LNCAP (cell line): Measurements from ENCODE around the gene DUOXA2.

Experiments used
- TF ChIP-seq, protein P1 (sequence below): fragments of 450-650 bp; IDR thresholded peaks from 2 replicates; pipeline ENCODE4 v1.5.1; 2017; ENCODE audit warnings: mild to moderate bottlenecking

Gene DUOXA2

DNA sequence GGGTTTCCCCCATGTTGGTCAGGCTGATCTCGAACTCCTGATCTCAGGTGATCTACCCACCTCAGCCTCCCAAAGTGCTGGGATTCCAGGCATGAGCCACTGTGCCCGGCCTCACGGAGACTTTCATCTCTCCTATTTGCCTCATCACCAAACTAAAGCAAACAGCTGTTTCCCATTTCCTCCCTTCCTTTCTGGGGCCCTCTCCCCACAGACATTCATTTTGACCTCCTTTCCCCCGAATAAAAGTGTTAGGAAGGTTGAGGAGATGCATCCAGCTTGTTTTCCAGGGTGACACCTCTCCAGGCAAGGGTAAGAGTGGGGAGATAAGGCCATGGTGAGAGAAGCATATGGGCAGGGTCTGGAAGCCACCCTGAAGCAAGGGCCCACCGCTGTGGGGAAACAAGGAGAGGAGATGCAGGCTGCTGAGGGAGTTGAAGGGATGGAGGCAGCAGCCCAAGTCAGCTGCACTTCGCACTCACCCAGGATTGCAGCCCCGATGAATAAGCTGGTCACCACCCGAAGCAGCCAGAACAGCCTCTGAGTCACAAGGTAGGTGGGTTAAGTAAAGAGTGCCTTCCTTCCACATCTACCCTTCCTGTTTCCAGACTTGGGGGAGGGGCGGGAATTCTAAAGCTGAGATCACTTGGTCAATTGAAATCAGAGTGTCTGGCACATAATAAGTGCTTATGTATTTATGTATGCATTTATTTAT, 7.7 kb downstream of the DUOXA2 start:
- TF ChIP-seq, protein P1, sequence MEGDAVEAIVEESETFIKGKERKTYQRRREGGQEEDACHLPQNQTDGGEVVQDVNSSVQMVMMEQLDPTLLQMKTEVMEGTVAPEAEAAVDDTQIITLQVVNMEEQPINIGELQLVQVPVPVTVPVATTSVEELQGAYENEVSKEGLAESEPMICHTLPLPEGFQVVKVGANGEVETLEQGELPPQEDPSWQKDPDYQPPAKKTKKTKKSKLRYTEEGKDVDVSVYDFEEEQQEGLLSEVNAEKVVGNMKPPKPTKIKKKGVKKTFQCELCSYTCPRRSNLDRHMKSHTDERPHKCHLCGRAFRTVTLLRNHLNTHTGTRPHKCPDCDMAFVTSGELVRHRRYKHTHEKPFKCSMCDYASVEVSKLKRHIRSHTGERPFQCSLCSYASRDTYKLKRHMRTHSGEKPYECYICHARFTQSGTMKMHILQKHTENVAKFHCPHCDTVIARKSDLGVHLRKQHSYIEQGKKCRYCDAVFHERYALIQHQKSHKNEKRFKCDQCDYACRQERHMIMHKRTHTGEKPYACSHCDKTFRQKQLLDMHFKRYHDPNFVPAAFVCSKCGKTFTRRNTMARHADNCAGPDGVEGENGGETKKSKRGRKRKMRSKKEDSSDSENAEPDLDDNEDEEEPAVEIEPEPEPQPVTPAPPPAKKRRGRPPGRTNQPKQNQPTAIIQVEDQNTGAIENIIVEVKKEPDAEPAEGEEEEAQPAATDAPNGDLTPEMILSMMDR = no peak

DNA sequence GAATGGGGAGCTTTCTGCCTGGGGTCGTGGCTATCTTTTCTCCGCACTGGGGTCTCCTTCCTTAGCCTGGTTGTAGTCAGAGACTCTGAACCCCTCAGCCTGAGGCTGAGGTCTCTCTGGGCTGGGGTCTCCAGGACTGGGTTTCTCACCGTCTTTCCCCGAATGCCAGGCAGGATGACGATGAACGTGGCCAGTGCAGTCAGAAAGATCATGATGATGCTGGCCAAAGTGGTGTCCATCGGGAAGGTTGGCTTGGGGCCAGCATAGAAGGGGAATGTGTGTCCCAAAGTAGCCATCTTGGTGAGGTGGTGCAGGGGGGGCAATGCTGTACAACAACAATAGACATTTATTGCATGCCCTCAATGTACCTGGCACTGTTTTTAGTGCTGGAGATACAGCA, 8.6 kb downstream of the DUOXA2 start:
- TF ChIP-seq, protein P1 = no peak

DNA sequence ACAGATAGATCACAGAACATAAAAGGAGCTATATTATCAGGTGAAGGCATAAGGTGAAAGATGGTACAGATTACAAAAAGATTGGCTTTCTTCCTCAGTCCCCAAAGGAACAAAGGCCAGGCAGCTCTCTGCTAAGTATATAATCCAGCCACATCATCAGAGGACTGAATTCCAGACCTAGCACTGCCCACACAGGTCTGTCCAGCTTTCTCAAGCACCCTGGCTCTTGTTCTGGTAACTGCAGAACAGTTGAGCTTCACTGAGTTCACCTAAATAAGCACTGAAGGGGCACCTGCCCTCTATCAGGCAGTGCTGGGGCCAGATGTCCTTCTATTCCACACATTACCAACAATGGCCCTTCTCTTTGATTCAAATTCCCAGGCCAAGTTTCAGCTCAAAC, 9.3 kb downstream of the DUOXA2 start:
- TF ChIP-seq, protein P1 = no peak

DNA sequence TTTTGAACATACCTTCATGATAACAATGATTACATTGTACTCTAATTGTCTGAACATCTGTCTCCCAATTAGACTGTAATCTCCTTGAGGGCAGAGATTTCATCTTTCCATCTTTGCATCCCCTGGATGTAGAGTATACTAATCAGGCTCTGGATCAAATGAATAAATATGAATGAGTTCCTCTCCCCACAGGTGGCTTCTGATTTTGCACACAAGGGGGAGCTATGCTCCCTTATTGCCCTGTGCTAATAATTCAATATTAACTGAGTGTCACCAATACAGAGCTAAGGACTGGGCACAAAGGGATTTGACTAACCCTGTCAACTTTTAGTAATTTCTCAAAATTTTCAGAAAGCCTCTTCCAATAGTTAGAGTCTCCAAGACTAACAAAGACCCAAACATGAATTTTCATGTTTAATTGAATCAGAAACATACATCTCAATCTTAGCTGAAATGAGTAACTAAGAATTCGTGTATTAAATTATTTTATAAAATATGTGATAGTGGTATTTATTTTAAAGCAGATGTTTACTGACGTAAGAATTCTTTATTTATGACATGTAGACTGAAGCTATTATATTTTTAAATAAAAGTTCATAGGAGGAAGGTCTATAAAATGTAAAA, 12.5 kb downstream of the DUOXA2 start:
- TF ChIP-seq, protein P1 = peak; percentile 62

DNA sequence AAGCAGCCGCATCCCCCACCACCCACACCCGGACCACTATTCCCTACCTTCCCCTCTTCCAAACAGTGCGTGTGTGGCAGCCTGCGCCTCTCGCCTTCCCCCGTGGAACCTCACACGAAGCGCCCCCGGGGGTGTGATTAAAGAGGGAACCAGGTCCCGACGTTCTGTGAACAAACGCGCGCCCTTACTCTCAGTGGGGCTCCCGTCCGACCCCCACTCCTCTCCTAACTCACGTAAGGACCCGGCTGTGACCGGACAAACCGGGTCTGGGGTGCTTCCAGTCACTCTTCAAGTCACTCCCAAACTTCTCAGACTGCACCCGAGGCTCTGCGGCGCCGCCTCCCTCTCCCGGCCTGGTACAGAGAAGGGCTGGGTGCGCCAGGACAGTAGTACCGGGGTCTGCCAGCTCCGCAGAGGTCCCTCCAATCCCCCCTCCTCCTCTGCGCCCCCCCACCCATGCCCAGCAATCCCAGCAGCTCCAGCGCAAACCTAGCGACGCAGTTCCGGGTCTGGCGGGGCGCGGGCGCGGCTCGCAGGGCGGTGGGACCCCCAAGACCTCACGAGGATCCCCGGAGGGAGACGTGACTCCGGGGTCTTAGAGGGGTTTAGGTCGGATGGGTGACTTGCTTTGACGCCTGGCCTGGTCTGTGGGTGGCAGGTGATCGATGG, 15.0 kb downstream of the DUOXA2 start:
- TF ChIP-seq, protein P1 = no peak

DNA sequence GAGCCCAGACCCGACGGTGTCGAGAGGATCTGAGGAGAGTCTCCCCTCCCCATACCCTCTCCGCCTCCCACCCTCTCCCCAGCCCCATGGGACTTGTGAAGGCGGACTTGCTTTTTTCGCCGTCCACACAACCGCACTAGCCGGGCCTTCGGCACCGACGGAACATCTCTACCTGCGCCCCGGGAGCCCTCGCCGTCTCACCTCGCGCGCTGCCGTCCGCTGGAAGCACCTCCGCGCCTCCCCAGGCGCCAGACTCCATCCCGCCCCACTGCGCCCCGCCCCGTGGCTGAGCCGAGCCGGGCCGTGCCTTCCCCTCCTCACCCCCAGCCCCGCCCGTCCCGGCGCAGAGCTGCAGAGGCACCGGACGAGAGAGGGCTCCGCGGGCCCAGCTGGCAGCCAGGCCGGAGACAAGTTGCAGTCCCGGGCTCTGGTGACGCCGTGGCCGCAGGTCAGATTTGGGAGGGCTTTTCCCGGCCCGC, 15.6 kb downstream of the DUOXA2 start, which contains the start of the genes DUOX1 and DUOXA1:
Gene DUOX1, plus strand, starts transcription at position 344 of the 479 bp plus-strand sequence. CDS start 1,973 bp downstream, outside the sequence.
Gene DUOXA1, minus strand, starts transcription at position 229 of the 479 bp plus-strand sequence. CDS start 6,865 bp downstream, outside the sequence.
- TF ChIP-seq, protein P1 = no peak

DNA sequence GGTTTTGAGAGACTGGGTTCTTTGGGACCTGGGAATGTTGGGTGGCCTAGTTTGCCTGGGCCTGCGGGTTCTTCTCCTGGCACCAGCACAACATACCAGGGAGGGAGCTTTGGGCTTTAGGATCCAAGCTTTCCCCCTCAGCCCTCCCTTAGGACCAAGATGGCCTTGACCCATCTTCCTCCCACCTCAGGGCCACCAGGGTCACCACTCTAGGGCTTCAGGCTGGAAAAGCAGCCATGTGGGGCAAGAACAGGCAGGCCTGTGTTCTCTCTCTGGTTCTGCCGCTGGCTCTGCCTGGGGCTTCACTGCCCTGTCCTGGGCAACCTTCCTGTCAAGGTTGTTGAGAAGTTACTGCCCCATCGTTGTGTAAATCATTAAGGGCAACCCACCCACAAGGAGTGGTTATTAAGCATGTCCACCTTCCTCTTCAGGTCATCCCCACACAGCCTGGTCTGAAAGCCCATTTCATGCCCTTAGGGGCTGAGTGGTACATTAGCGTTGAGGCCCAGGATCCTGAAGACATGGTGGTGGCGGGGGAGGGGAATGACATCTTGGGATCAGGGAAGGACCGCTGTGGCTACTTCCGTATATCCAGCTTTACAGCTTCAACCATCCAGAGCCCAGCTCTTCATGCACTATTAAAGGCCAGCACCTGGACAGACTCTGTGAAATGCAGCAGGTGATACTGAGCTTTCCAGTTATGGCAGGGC, 16.3 kb downstream of the DUOXA2 start:
- TF ChIP-seq, protein P1 = no peak
